ENCODE data around the gene FGF22. TPM values are rescaled to one million over a fixed set of nuclear protein-coding genes. Genes with fewer than 3 reads are reported as not detected.
A peak's percentile ranks its signal among the peaks of the same experiment; 100 is the strongest.
"Not testable (repeated sequence)": the region's sequence is repeated elsewhere in the genome, so short reads cannot be mapped to it uniquely, and the experiment has no call there.

Gene FGF22
- polyA plus RNA-seq, 4 donors = 0.12 to 0.30 TPM; not detected in 2

- not testable (repeated sequence) for H3K27me3 ChIP-seq (ENCODE audit: control insufficient read depth in 3 of 3, insufficient read depth in 3 of 3, low read length in 3 of 3); H3K27ac ChIP-seq (ENCODE audit: low read depth in 1 of 3, low read length in 2 of 3); FAIRE-seq; DNase-seq; H3K4me3 ChIP-seq (ENCODE audit: low read depth in 1 of 3, low read length in 3 of 3); H3K9me3 ChIP-seq (ENCODE audit: control insufficient read depth in 2 of 2, insufficient read depth in 1 of 2, low read depth in 1 of 2, low read length in 1 of 2)
- H3K36me3 ChIP-seq (ENCODE audit: control insufficient read depth in 3 of 3, insufficient read depth in 2 of 3, low read depth in 1 of 3, low read length in 3 of 3) = peaks cover under 1 to 62% (median 3%) of the 10 kb centered on the region in 3 donors
- WGBS, 3 donors = 73 to 80% (median 77%) methylated on average over 22 to 25 of the region's 25 CpGs
- H3K4me1 ChIP-seq (ENCODE audit: control insufficient read depth in 3 of 3, insufficient read depth in 2 of 3, low read depth in 1 of 3, low read length in 2 of 3) = peaks cover 0 to 15% (median 7%) of the 10 kb centered on the region in 3 donors
Measured at GRCh38 chr19:629515-629914, 10.2 kb upstream of the FGF22 start.

GRCh38 chr19:629961-630714 is 9.5 kb upstream of the FGF22 start:
- WGBS, 3 donors = 92 to 96% (median 94%) methylated on average over 27 to 30 of the region's 30 CpGs
- DNase-seq = no peak
- no peaks in the 10 kb centered on the region for H3K27me3 ChIP-seq (ENCODE audit: control insufficient read depth in 3 of 3, insufficient read depth in 3 of 3, low read length in 3 of 3)
- no peaks in the 10 kb centered on the region for H3K9me3 ChIP-seq (ENCODE audit: control insufficient read depth in 2 of 2, insufficient read depth in 1 of 2, low read depth in 1 of 2, low read length in 1 of 2)
- H3K4me3 ChIP-seq (ENCODE audit: low read depth in 1 of 3, low read length in 3 of 3) = no peak overlapping the region
- H3K36me3 ChIP-seq (ENCODE audit: control insufficient read depth in 3 of 3, insufficient read depth in 2 of 3, low read depth in 1 of 3, low read length in 3 of 3) = peaks cover 0 to 56% (median 3%) of the 10 kb centered on the region in 3 donors
- no peak overlapping the region for H3K27ac ChIP-seq (ENCODE audit: low read depth in 1 of 3, low read length in 2 of 3)
- peaks cover 0 to 15% (median 7%) of the 10 kb centered on the region in 3 donors for H3K4me1 ChIP-seq (ENCODE audit: control insufficient read depth in 3 of 3, insufficient read depth in 2 of 3, low read depth in 1 of 3, low read length in 2 of 3)
- FAIRE-seq = no peak

GRCh38 chr19:632579-633067 is 7.1 kb upstream of the FGF22 start:
- peak overlapping the region; percentile 78 to 93 (median 87) for H3K27ac ChIP-seq (ENCODE audit: low read depth in 1 of 3, low read length in 2 of 3)
- H3K36me3 ChIP-seq (ENCODE audit: control insufficient read depth in 3 of 3, insufficient read depth in 2 of 3, low read depth in 1 of 3, low read length in 3 of 3) = peaks cover 0 to 43% (median 3%) of the 10 kb centered on the region in 3 donors
- 0 to 2% (median 1%) methylated on average over 27 to 35 of the region's 35 CpGs for WGBS, 3 donors
- H3K4me3 ChIP-seq (ENCODE audit: low read depth in 1 of 3, low read length in 3 of 3) = peak overlapping the region; percentile 70 to 97 (median 78)
- FAIRE-seq (no peak), DNase-seq (peak; percentile 80 to 84)
- H3K27me3 ChIP-seq (ENCODE audit: control insufficient read depth in 3 of 3, insufficient read depth in 3 of 3, low read length in 3 of 3) = no peaks in the 10 kb centered on the region
- peaks cover 0 to 15% (median 7%) of the 10 kb centered on the region in 3 donors for H3K4me1 ChIP-seq (ENCODE audit: control insufficient read depth in 3 of 3, insufficient read depth in 2 of 3, low read depth in 1 of 3, low read length in 2 of 3)
- no peaks in the 10 kb centered on the region for H3K9me3 ChIP-seq (ENCODE audit: control insufficient read depth in 2 of 2, insufficient read depth in 1 of 2, low read depth in 1 of 2, low read length in 1 of 2)

- FAIRE-seq (no peak), DNase-seq (peak; percentile 98 to 99)
- H3K36me3 ChIP-seq (ENCODE audit: control insufficient read depth in 3 of 3, insufficient read depth in 2 of 3, low read depth in 1 of 3, low read length in 3 of 3) = peaks cover 0 to 37% (median 3%) of the 10 kb centered on the region in 3 donors
- WGBS, 3 donors = 0 to 1% (median 0%) methylated on average over 49 to 67 of the region's 67 CpGs
- H3K27me3 ChIP-seq (ENCODE audit: control insufficient read depth in 3 of 3, insufficient read depth in 3 of 3, low read length in 3 of 3) = peaks cover 0 to under 1% (median 0%) of the 10 kb centered on the region in 3 donors
- H3K4me3 ChIP-seq (ENCODE audit: low read depth in 1 of 3, low read length in 3 of 3) = peak within 1 kb of the TSS; percentile 70 to 97 (median 78)
- no peaks in the 10 kb centered on the region for H3K9me3 ChIP-seq (ENCODE audit: control insufficient read depth in 2 of 2, insufficient read depth in 1 of 2, low read depth in 1 of 2, low read length in 1 of 2)
- peaks cover 0 to 15% (median 7%) of the 10 kb centered on the region in 3 donors for H3K4me1 ChIP-seq (ENCODE audit: control insufficient read depth in 3 of 3, insufficient read depth in 2 of 3, low read depth in 1 of 3, low read length in 2 of 3)
- H3K27ac ChIP-seq (ENCODE audit: low read depth in 1 of 3, low read length in 2 of 3) = peak within 1 kb of the TSS; percentile 78 to 93 (median 87)
Measured at GRCh38 chr19:633068-633785, 6.5 kb upstream of the FGF22 start, which contains the start of gene POLRMT. Gene POLRMT (minus strand): TSS chr19:633537. CDS start chr19:633512, 25 bp downstream.

GRCh38 chr19:633786-634639 is 5.7 kb upstream of the FGF22 start:
- Histone ChIP-seq H3K9me3 (ENCODE audit: control insufficient read depth in 2 of 2, insufficient read depth in 1 of 2, low read depth in 1 of 2, low read length in 1 of 2) (no peaks in the 10 kb centered on the region), H3K4me1 (ENCODE audit: control insufficient read depth in 3 of 3, insufficient read depth in 2 of 3, low read depth in 1 of 3, low read length in 2 of 3) (peaks cover 0 to 17% (median 10%) of the 10 kb centered on the region in 3 donors)
- WGBS, 3 donors = 20 to 25% (median 24%) methylated on average over 31 to 32 of the region's 32 CpGs

GRCh38 chr19:634975-635652 is 4.6 kb upstream of the FGF22 start:
- no peak for DNase-seq
- peaks cover 1 to 21% (median 14%) of the 10 kb centered on the region in 3 donors for H3K4me1 ChIP-seq (ENCODE audit: control insufficient read depth in 3 of 3, insufficient read depth in 2 of 3, low read depth in 1 of 3, low read length in 2 of 3)
- H3K36me3 ChIP-seq (ENCODE audit: control insufficient read depth in 3 of 3, insufficient read depth in 2 of 3, low read depth in 1 of 3, low read length in 3 of 3) = peaks cover 0 to 18% (median 0%) of the 10 kb centered on the region in 3 donors
- H3K4me3 ChIP-seq (ENCODE audit: low read depth in 1 of 3, low read length in 3 of 3) = no peak overlapping the region
- no peak for FAIRE-seq
- 87 to 95% (median 88%) methylated on average over 15 to 16 of the region's 16 CpGs for WGBS, 3 donors
- no peak overlapping the region for H3K27ac ChIP-seq (ENCODE audit: low read depth in 1 of 3, low read length in 2 of 3)
- H3K9me3 ChIP-seq (ENCODE audit: control insufficient read depth in 2 of 2, insufficient read depth in 1 of 2, low read depth in 1 of 2, low read length in 1 of 2) = no peaks in the 10 kb centered on the region
- H3K27me3 ChIP-seq (ENCODE audit: control insufficient read depth in 3 of 3, insufficient read depth in 3 of 3, low read length in 3 of 3) = peaks cover 0 to 12% (median 0%) of the 10 kb centered on the region in 3 donors

More at GRCh38 chr19:633786-634639, 5.7 kb upstream of the FGF22 start:
- H3K4me3 ChIP-seq (ENCODE audit: low read depth in 1 of 3, low read length in 3 of 3) = peak overlapping the region; percentile 27 to 93 (median 40)
- peaks cover 0 to 29% (median 1%) of the 10 kb centered on the region in 3 donors for H3K36me3 ChIP-seq (ENCODE audit: control insufficient read depth in 3 of 3, insufficient read depth in 2 of 3, low read depth in 1 of 3, low read length in 3 of 3)
- no peak for DNase-seq
- no peak for FAIRE-seq
- peak overlapping the region in 2 of 3 donors; percentile 18 to 47 for H3K27ac ChIP-seq (ENCODE audit: low read depth in 1 of 3, low read length in 2 of 3)
- peaks cover 0 to 8% (median 0%) of the 10 kb centered on the region in 3 donors for H3K27me3 ChIP-seq (ENCODE audit: control insufficient read depth in 3 of 3, insufficient read depth in 3 of 3, low read length in 3 of 3)

GRCh38 chr19:638906-639252 is 800 bp upstream of the FGF22 start:
- H3K4me3 ChIP-seq (ENCODE audit: low read depth in 1 of 3, low read length in 3 of 3) = peak overlapping the region in 1 of 3 donors; percentile 21
- DNase-seq (no peak), FAIRE-seq (no peak)
- H3K9me3 ChIP-seq (ENCODE audit: control insufficient read depth in 2 of 2, insufficient read depth in 1 of 2, low read depth in 1 of 2, low read length in 1 of 2) = no peaks in the 10 kb centered on the region
- H3K27me3 ChIP-seq (ENCODE audit: control insufficient read depth in 3 of 3, insufficient read depth in 3 of 3, low read length in 3 of 3) = peaks cover 0 to 12% (median 0%) of the 10 kb centered on the region in 3 donors
- H3K27ac ChIP-seq (ENCODE audit: low read depth in 1 of 3, low read length in 2 of 3) = no peak overlapping the region
- WGBS, 3 donors = 56 to 77% (median 64%) methylated on average over 15 to 17 of the region's 17 CpGs
- H3K4me1 ChIP-seq (ENCODE audit: control insufficient read depth in 3 of 3, insufficient read depth in 2 of 3, low read depth in 1 of 3, low read length in 2 of 3) = peaks cover 1 to 12% (median 6%) of the 10 kb centered on the region in 3 donors
- H3K36me3 ChIP-seq (ENCODE audit: control insufficient read depth in 3 of 3, insufficient read depth in 2 of 3, low read depth in 1 of 3, low read length in 3 of 3) = peaks cover 0 to 7% (median 0%) of the 10 kb centered on the region in 3 donors

Data from small intestine (tissue), 7 donors.